ENCODE results near the gene GNA15. TPM values are rescaled to one million over a fixed set of nuclear protein-coding genes. Genes with fewer than 3 reads are reported as not detected.

The GNA15 gene
- total RNA-seq, 1 donor = 0.36 TPM

- no peak overlapping the region for H2AFZ ChIP-seq (ENCODE audit: low read length)
- no peak overlapping the region for H3K4me2 ChIP-seq (ENCODE audit: insufficient read depth, low read length)
- no peaks in the 10 kb centered on the region for H3K27me3 ChIP-seq (ENCODE audit: insufficient read depth, low read length)
- H3K79me2 ChIP-seq (ENCODE audit: insufficient read depth, low read length) = no peaks in the 10 kb centered on the region
- H3K36me3 ChIP-seq (ENCODE audit: insufficient read depth, low read length) = no peaks in the 10 kb centered on the region
- no peak for TF ChIP-seq CTCF (IDR thresholded peaks at IDR 0.05; ENCODE audit: extremely low read depth, low read depth, low read length)
- H3K4me3 ChIP-seq (ENCODE audit: insufficient read depth, low read length) = no peak overlapping the region
- DNase-seq (ENCODE audit: insufficient read length, low spot score, missing footprints) = peak; percentile 98
- H4K20me1 ChIP-seq (ENCODE audit: insufficient read depth, low read length) = no peaks in the 10 kb centered on the region
- no peaks in the 10 kb centered on the region for H3K9me3 ChIP-seq (ENCODE audit: low read depth, low read length)
- no peaks in the 10 kb centered on the region for H3K4me1 ChIP-seq (ENCODE audit: insufficient read depth, low read length)
- no peak overlapping the region for H3K27ac ChIP-seq (ENCODE audit: low read depth, low read length)
These were observed 41.1 kb downstream of the GNA15 start for GRCh38 chr19:3176715-3177501.

DNA sequence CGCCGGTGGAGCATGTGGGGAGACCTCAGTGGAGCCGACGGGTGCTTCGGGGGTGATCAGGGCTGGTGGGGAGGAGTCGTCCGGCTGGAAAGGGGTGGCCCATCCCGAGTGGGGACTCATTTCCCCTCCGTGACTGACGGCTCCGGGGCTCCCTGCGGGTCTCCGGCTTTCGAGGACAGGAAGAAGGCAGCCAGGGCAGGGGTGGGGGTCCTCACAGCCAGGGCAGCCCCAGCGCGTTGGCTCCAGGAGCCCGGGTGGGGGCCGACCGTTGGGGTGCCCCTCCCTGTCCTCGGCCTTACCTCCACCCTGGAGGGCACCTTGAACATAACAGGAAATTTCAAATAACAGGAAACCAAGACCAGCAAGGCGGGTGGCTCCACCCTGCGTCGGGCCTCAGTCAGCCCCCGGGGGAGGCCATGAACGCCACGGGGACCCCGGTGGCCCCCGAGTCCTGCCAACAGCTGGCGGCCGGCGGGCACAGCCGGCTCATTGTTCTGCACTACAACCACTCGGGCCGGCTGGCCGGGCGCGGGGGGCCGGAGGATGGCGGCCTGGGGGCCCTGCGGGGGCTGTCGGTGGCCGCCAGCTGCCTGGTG, 42.6 kb downstream of the GNA15 start, which contains the start of gene S1PR4:
TSS of gene S1PR4 (plus strand) at position 393 of the 596 bp plus-strand sequence. CDS start at position 417, 24 bp downstream.
- no peaks in the 10 kb centered on the region for H3K4me1 ChIP-seq (ENCODE audit: insufficient read depth, low read length)
- TF ChIP-seq CTCF (IDR thresholded peaks at IDR 0.05; ENCODE audit: extremely low read depth, low read depth, low read length) = no peak

GRCh38 chr19:3178973-3179738, 43.3 kb downstream of the GNA15 start:
- no peaks in the 10 kb centered on the region for H3K4me1 ChIP-seq (ENCODE audit: insufficient read depth, low read length)
- H3K36me3 ChIP-seq (ENCODE audit: insufficient read depth, low read length) = no peaks in the 10 kb centered on the region
- DNase-seq (ENCODE audit: insufficient read length, low spot score, missing footprints) = peak; percentile 53
- no peaks in the 10 kb centered on the region for H4K20me1 ChIP-seq (ENCODE audit: insufficient read depth, low read length)
- H2AFZ ChIP-seq (ENCODE audit: low read length) = no peak overlapping the region
- H3K4me2 ChIP-seq (ENCODE audit: insufficient read depth, low read length) = no peak overlapping the region
- H3K4me3 ChIP-seq (ENCODE audit: insufficient read depth, low read length) = no peak overlapping the region
- H3K79me2 ChIP-seq (ENCODE audit: insufficient read depth, low read length) = no peaks in the 10 kb centered on the region
- H3K9me3 ChIP-seq (ENCODE audit: low read depth, low read length) = no peaks in the 10 kb centered on the region
- H3K27ac ChIP-seq (ENCODE audit: low read depth, low read length) = no peak overlapping the region
- H3K27me3 ChIP-seq (ENCODE audit: insufficient read depth, low read length) = no peaks in the 10 kb centered on the region
- no peak for TF ChIP-seq CTCF (IDR thresholded peaks at IDR 0.05; ENCODE audit: extremely low read depth, low read depth, low read length)

More for the DNA sequence above, 42.6 kb downstream of the GNA15 start, which contains the start of gene S1PR4:
- no peaks in the 10 kb centered on the region for H3K79me2 ChIP-seq (ENCODE audit: insufficient read depth, low read length)
- H4K20me1 ChIP-seq (ENCODE audit: insufficient read depth, low read length) = no peaks in the 10 kb centered on the region
- DNase-seq (ENCODE audit: insufficient read length, low spot score, missing footprints) = peak; percentile 78
- H3K4me3 ChIP-seq (ENCODE audit: insufficient read depth, low read length) = no peak within 1 kb of the TSS
- H3K4me2 ChIP-seq (ENCODE audit: insufficient read depth, low read length) = no peak within 1 kb of the TSS
- no peaks in the 10 kb centered on the region for H3K9me3 ChIP-seq (ENCODE audit: low read depth, low read length)
- H2AFZ ChIP-seq (ENCODE audit: low read length) = no peak within 1 kb of the TSS
- no peaks in the 10 kb centered on the region for H3K36me3 ChIP-seq (ENCODE audit: insufficient read depth, low read length)
- H3K27ac ChIP-seq (ENCODE audit: low read depth, low read length) = no peak within 1 kb of the TSS
- H3K27me3 ChIP-seq (ENCODE audit: insufficient read depth, low read length) = no peaks in the 10 kb centered on the region
